ENCODE data around the gene FLNC.
A peak's percentile ranks its signal among the peaks of the same experiment; 100 is the strongest.

FLNC gene

DNA sequence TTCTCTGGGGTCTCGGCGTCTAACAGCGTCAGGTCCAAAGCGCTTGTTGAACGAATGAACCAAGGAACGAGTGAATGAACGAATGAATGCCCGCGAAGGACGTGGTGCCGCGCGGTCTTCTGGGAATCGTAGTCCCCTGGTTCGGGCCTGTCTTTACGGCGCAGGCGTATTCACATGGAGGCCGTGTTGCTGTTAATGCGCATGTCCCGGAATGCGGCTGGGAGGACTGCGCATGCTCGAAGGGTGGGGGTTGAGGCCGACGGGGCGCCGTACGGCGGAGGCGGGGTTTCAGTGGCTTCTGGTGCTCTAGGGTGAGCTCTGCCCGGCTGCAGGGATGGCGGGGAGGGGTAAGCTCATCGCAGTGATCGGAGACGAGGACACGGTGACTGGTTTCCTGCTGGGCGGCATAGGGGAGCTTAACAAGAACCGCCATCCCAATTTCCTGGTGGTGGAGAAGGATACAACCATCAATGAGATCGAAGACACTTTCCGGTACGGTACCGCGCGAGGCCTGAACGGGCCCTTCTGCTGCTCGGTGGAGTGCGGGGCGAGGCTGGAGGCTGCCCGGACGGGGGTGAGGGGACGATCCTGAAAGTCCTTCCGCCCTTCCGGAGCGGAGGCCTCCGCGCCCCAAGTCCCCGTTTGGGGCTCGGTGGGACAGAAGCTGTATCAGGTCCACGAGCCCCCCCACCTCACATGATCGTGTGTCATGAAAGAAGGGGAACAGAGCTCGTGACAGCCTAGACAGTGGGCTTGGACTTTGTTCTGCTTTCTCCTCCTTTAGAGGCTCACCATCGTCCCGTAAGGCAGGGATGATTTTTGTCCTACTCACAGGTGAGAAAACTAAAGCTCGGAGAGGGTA, 32.6 kb downstream of the FLNC start, which contains the start of gene ATP6V1F:
ATP6V1F (plus strand) TSS at position 286 of the 862 bp plus-strand sequence; CDS start at position 335, 49 bp downstream.
- peak within 1 kb of the TSS; percentile 99 for H3K4me3 ChIP-seq (ENCODE audit: low read depth, low read length)
- in situ Hi-C loops (cut with HindIII; ENCODE audit: low pct_ligation_motif_present, low sequenced_read_pairs) = no loop called here
- H3K27ac ChIP-seq = peak within 1 kb of the TSS; percentile 73
- DNase-seq = peak; percentile 96
- no peaks in the 10 kb centered on the region for H3K27me3 ChIP-seq (replicated peaks)
- TF ChIP-seq CTCF (IDR thresholded peaks at IDR 0.05; ENCODE audit: low read depth, low read length, missing control alignments) = no peak
- H3K36me3 ChIP-seq (replicated peaks) = peaks cover 37% of the 10 kb centered on the region

DNA sequence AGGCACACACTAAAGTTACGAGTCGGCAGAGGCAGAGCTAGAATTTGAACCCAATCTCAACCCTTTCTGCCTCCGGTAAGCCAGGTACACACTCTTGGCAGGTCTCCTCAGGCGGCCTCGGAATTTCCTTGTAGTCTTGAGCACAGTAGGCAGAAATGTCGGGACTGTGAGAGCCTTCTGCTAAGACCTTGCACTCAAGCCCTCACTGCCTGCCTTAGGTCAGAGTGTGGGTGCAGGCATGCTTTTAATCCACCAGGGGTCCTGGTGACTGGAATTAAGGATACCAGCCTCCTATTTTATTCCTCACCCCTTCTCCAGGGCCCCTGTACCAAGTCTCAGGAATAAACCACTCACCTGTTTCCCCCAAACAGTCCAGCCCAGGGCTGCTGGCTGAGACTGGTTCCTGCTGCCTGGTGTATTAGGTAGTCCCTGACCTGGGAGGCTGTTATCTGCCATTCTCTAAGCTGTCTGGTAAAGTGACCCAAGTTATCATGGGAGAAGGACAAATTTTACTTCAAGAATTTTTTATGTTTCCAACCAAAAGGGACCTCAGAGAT, 33.3 kb downstream of the FLNC start:
- peak; percentile 63 for DNase-seq
- Histone ChIP-seq H3K4me3 (ENCODE audit: low read depth, low read length) (peak overlapping the region; percentile 99), H3K27me3 (replicated peaks) (no peaks in the 10 kb centered on the region), H3K36me3 (replicated peaks) (peaks cover 34% of the 10 kb centered on the region), H3K27ac (peak overlapping the region; percentile 73)
- peak; percentile 80 for TF ChIP-seq CTCF (IDR thresholded peaks at IDR 0.05; ENCODE audit: low read depth, low read length, missing control alignments)
- in situ Hi-C loops (cut with HindIII; ENCODE audit: low pct_ligation_motif_present, low sequenced_read_pairs) = no loop called here

GRCh38 chr7:128865303-128865702, 35.1 kb downstream of the FLNC start:
- in situ Hi-C loops (cut with HindIII; ENCODE audit: low pct_ligation_motif_present, low sequenced_read_pairs) = no loop called here
- Histone ChIP-seq H3K27me3 (replicated peaks) (peaks cover 4% of the 10 kb centered on the region), H3K4me3 (ENCODE audit: low read depth, low read length) (no peak overlapping the region), H3K27ac (no peak overlapping the region), H3K36me3 (replicated peaks) (peaks cover 18% of the 10 kb centered on the region)
- no peak for DNase-seq
- no peak for TF ChIP-seq CTCF (IDR thresholded peaks at IDR 0.05; ENCODE audit: low read depth, low read length, missing control alignments)

DNA sequence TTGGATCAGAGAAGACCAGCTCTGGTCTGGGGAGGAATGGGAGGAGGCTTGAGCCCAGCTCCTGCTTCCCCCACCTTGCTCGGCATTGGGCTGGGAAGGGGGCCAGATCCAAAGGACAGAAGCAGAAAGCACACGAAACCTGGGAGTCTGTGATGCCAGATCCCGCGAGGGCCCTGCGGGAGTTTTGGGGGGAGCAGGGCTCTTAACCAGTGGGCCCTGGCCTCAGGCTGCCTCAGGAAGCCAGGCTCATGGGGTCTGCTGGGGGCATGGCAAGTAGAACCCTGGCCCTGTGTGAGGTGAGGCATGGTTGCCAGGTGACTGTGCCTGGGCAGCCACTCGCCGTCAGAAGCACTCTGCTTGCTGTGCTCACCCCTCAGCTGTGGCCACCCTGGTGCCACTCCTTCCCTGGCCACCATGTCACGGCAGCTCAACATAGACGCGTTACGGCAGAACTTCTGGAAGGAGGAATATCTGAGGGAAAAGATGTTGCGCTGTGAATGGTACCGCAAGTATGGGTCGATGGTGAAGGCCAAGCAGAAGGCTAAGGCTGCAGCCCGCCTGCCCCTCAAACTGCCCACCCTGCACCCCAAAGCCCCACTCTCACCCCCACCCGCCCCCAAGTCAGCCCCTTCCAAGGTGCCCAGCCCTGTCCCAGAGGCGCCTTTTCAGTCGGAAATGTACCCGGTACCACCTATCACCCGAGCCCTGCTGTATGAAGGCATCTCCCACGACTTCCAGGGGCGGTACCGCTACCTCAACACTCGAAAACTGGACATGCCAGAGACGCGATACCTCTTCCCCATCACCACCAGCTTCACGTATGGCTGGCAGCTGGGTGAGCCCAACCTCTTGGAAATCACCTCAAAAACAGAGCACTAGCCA, 36.0 kb downstream of the FLNC start:
- no peak overlapping the region for H3K4me3 ChIP-seq (ENCODE audit: low read depth, low read length)
- no peak for DNase-seq
- peaks cover 11% of the 10 kb centered on the region for H3K36me3 ChIP-seq (replicated peaks)
- peaks cover 4% of the 10 kb centered on the region for H3K27me3 ChIP-seq (replicated peaks)
- TF ChIP-seq CTCF (IDR thresholded peaks at IDR 0.05; ENCODE audit: low read depth, low read length, missing control alignments) = no peak
- H3K27ac ChIP-seq = no peak overlapping the region
- in situ Hi-C loops (cut with HindIII; ENCODE audit: low pct_ligation_motif_present, low sequenced_read_pairs) = no loop called here

DNA sequence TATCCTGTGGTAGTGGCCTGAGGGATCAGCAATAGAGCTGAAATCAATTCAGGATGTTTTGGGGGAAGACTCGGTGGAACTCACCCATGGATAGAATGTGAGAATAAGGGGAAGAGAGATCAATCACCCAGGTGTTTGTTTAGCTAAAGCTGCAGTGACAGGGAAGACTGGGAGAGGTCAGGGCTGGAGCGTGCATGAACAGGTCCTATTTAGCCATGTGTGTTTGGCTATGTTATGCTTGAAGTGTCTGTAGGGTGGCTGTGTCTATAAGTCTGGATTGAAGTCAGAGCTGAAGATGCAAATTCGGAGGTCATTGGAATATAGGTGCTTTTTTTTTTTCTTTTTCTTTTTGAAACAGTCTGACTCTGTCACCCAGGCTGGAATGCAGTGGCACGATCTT, 37.0 kb downstream of the FLNC start:
- Histone ChIP-seq H3K4me3 (ENCODE audit: low read depth, low read length) (no peak overlapping the region), H3K27me3 (replicated peaks) (peaks cover 4% of the 10 kb centered on the region), H3K36me3 (replicated peaks) (peaks cover 11% of the 10 kb centered on the region), H3K27ac (no peak overlapping the region)
- no peak for DNase-seq
- TF ChIP-seq CTCF (IDR thresholded peaks at IDR 0.05; ENCODE audit: low read depth, low read length, missing control alignments) = no peak
- in situ Hi-C loops (cut with HindIII; ENCODE audit: low pct_ligation_motif_present, low sequenced_read_pairs) = no loop called here
